B cell (primary cell): ENCODE data around the gene KRTAP9-1. TPM values are rescaled to one million over a fixed set of nuclear protein-coding genes. Genes with fewer than 3 reads are reported as not detected.
"Not testable (repeated sequence)": the region's sequence is repeated elsewhere in the genome, so short reads cannot be mapped to it uniquely, and the experiment has no call there.

Experiments
- ATAC-seq: fragments of 200-7000 bp; cut with Tn5 transposase; one replicate; pipeline ENCODE4 v1.10.0; 2021; ENCODE audit warnings: low read depth, mild to moderate bottlenecking, moderate number of reproducible peaks, moderate library complexity
- CTCF ChIA-PET: fragments of 350-600 bp; sonication (Branson Sonifier 250); formaldehyde crosslinking; loops from one replicate; lab custom pipeline; 2021; ENCODE audit warnings: antibody characterized with exemption, inconsistent platforms; lab: Charles Lee
- POLR2A ChIA-PET: fragments of 350-600 bp; sonication (Branson Sonifier 250); formaldehyde crosslinking; loops from one replicate; lab custom pipeline; 2021; ENCODE audit warnings: antibody characterized with exemption; lab: Charles Lee
- DNase-seq: peaks from one replicate; pipeline ENCODE4 v3.0.0; 2013
- H2AFZ ChIP-seq: 2 replicates; pipeline ENCODE4 v1.6.1; 2012; ENCODE audit warnings: mild to moderate bottlenecking, low read depth, low read length; ENCODE audit not compliant: insufficient read depth, poor library complexity, severe bottlenecking
- H3K27ac ChIP-seq, 2 donors: 1 replicate in 1 of 2; 2 replicates in 1 of 2; pipeline ENCODE4 v1.5.1; 2012 to 2013; ENCODE audit warnings: low read length in 2 of 2, mild to moderate bottlenecking in 2 of 2, moderate library complexity in 1 of 2
- H3K27me3 ChIP-seq, 4 experiments: fragments of 200-600 bp in 1 of 4; sonication (generic) in 1 of 4; replicated peaks in 1 of 4; 1 replicate in 2 of 4; 2 replicates in 2 of 4; pipeline versions ENCODE4 v1.6.1 to v1.7.0; 2013 to 2016; ENCODE audit warnings: low read length in 3 of 4, mild to moderate bottlenecking in 2 of 4, mixed read lengths in 1 of 4, moderate library complexity in 1 of 4; ENCODE audit not compliant: insufficient read depth in 4 of 4, control insufficient read depth in 3 of 4; ENCODE audit errors: control extremely low read depth in 1 of 4
- H3K36me3 ChIP-seq, 2 experiments: replicated peaks in 1 of 2; 1 replicate in 1 of 2; 2 replicates in 1 of 2; pipeline versions ENCODE4 v1.6.1 to v1.7.1; 2013; ENCODE audit warnings: low read length in 1 of 2; ENCODE audit not compliant: insufficient read depth in 2 of 2, control insufficient read depth in 1 of 2; ENCODE audit errors: control extremely low read depth in 1 of 2, extremely low read depth in 1 of 2
- H3K4me1 ChIP-seq, 2 donors: fragments of 200-600 bp in 1 of 2; sonication (generic) in 1 of 2; 1 replicate in 1 of 2; 2 replicates in 1 of 2; pipeline versions ENCODE4 v1.5.1 to v1.6.1; 2013 to 2017; ENCODE audit warnings: low read length in 2 of 2; ENCODE audit not compliant: control insufficient read depth in 2 of 2, insufficient read depth in 2 of 2
- H3K4me2 ChIP-seq: replicated peaks from 2 replicates; pipeline ENCODE3; 2012; ENCODE audit warnings: mild to moderate bottlenecking, low read depth, low read length; ENCODE audit not compliant: poor library complexity, severe bottlenecking
- H3K4me3 ChIP-seq, 5 experiments: fragments of 200-600 bp in 1 of 5; sonication (generic) in 1 of 5; 1 replicate in 3 of 5; 2 replicates in 2 of 5; pipeline versions ENCODE4 v1.5.1 to v1.7.0; 2011 to 2016; ENCODE audit warnings: low read length in 4 of 5, mild to moderate bottlenecking in 4 of 5, low read depth in 2 of 5, control low read depth in 1 of 5, moderate library complexity in 1 of 5; ENCODE audit not compliant: insufficient read depth in 1 of 5; ENCODE audit errors: control extremely low read depth in 1 of 5, extremely low read depth in 1 of 5
- H3K79me2 ChIP-seq: fragments of 200-600 bp; sonication (generic); one replicate; pipeline ENCODE4 v1.6.0; 2016; ENCODE audit warnings: low read length; ENCODE audit not compliant: control insufficient read depth, insufficient read depth
- H3K9ac ChIP-seq: fragments of 200-600 bp; sonication (generic); 2 replicates; pipeline ENCODE4 v1.6.1; 2017; ENCODE audit warnings: mild to moderate bottlenecking, low read length, moderate library complexity
- H3K9me3 ChIP-seq, 3 donors: one replicate each; pipeline versions ENCODE4 v1.6.1 to v1.7.1; 2013; ENCODE audit warnings: low read length in 2 of 3; ENCODE audit not compliant: control insufficient read depth in 2 of 3, insufficient read depth in 1 of 3; ENCODE audit errors: control extremely low read depth in 1 of 3
- H4K20me1 ChIP-seq: 2 replicates; pipeline ENCODE4 v1.6.0; 2012; ENCODE audit warnings: mild to moderate bottlenecking, low read length; ENCODE audit not compliant: insufficient read depth, control insufficient read depth, poor library complexity, severe bottlenecking
- H3K27ac Mint-ChIP-seq: one replicate; pipeline ENCODE4 v1.8.0; 2021; ENCODE audit warnings: mixed read lengths
- H3K27me3 Mint-ChIP-seq: one replicate; pipeline ENCODE4 v1.8.0; 2021; ENCODE audit warnings: mixed read lengths
- H3K4me1 Mint-ChIP-seq: one replicate; pipeline ENCODE4 v1.8.0; 2021; ENCODE audit warnings: mixed read lengths
- H3K4me3 Mint-ChIP-seq: one replicate; pipeline ENCODE4 v1.8.0; 2021; ENCODE audit warnings: mixed read lengths
- H3K9me3 Mint-ChIP-seq: one replicate; pipeline ENCODE4 v1.8.0; 2022; ENCODE audit warnings: mixed read lengths; ENCODE audit not compliant: insufficient read depth
- EZH2 ChIP-seq: IDR thresholded peaks from 2 replicates; pipeline ENCODE4 v1.6.1; 2012; ENCODE audit warnings: borderline replicate concordance, low read depth, mild to moderate bottlenecking, moderate library complexity, low read length; ENCODE audit not compliant: insufficient read depth, poor library complexity, severe bottlenecking
- WGBS: methylation state at CpG from one replicate; pipeline ENCODE4 v1.1.5; 2013; ENCODE audit warnings: missing lambda C conversion rate; ENCODE audit not compliant: insufficient coverage; 5-methylcytosine and 5-hydroxymethylcytosine counted together
- intact Hi-C: fragments of 100-400 bp; cut with micrococcal nuclease; formaldehyde crosslinking; loops from one replicate; pipeline ENCODE4 v1.10.0; 2022
- polyA plus RNA-seq: library from polyadenylated mRNA; depleted of rRNA; stranded (reverse); fragments of >200 nt; gene quantifications from 2 replicates; pipeline ENCODE4 v1.2.3, GENCODE V29; 2012
- total RNA-seq, 2 donors: library from RNA; stranded (reverse); fragments of 120-200 nt in 1 of 2; gene quantifications; 1 replicate in 1 of 2; 2 replicates in 1 of 2; pipeline versions ENCODE4 v1.2.3 to v1.2.4, GENCODE V29; 2013 to 2022
- TF ChIP-seq, protein P1 (sequence below): fragments of 200-600 bp; IDR thresholded peaks from one replicate; pipeline ENCODE4 v1.8.0; 2022; ENCODE audit warnings: antibody characterized with exemption, mild to moderate bottlenecking

KRTAP9-1 gene
- total and polyA plus RNA-seq, 2 donors (not counting 1 experiment from before 2014, with no cell fraction given), result not detected

DNA sequence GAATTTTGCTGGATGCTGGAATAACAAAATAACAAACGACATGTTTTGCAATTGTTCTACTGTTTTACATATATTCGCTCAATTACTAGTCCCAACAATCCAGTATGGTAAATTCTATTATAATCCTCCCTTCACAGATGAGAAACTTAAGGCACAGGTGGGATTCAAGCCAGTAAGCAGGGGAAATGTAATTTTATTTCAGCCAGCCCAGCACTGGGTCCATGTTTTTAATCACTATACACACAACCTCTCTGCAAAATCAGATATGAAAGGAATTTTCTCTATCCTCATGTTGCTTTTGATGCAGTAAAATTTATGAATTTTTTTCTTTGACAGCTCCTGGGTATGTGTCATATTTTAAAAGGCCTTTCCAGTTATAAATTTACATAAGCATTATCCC is 44.4 kb upstream of the KRTAP9-1 start:
- H3K4me3 ChIP-seq, result no peak overlapping the region
- Mint-ChIP-seq H3K4me3 (no peak overlapping the region), H3K9me3 (peaks cover 10% of the 10 kb centered on the region), H3K27ac (no peak overlapping the region), H3K4me1 (no peaks in the 10 kb centered on the region), H3K27me3 (peaks cover 7% of the 10 kb centered on the region)
- ATAC-seq, result no peak
- CTCF ChIA-PET, result interaction anchor here (0.6 kb wide), 1 partner anchor 50 kb away, joined by 5 read pairs; no protein-coding TSS in a partner anchor
- no peak for DNase-seq
- no peaks in the 10 kb centered on the region for H3K27me3 ChIP-seq
- H2AFZ ChIP-seq, result no peak overlapping the region
- no peak overlapping the region for H3K9ac ChIP-seq
- intact Hi-C loops, result no loop called here
- POLR2A ChIA-PET, result no interaction called here
- no peak overlapping the region for H3K27ac ChIP-seq
- H3K4me1 ChIP-seq, result no peaks in the 10 kb centered on the region
- WGBS, result no CpG with 5 or more reads among the region's 2 CpGs
- no peaks in the 10 kb centered on the region for H3K36me3 ChIP-seq
- no peaks in the 10 kb centered on the region for H4K20me1 ChIP-seq
- H3K9me3 ChIP-seq, result peaks cover 5 to 13% (median 7%) of the 10 kb centered on the region in 3 donors
- H3K79me2 ChIP-seq, result no peaks in the 10 kb centered on the region
- no peak overlapping the region for H3K4me2 ChIP-seq
- TF ChIP-seq, protein P1, sequence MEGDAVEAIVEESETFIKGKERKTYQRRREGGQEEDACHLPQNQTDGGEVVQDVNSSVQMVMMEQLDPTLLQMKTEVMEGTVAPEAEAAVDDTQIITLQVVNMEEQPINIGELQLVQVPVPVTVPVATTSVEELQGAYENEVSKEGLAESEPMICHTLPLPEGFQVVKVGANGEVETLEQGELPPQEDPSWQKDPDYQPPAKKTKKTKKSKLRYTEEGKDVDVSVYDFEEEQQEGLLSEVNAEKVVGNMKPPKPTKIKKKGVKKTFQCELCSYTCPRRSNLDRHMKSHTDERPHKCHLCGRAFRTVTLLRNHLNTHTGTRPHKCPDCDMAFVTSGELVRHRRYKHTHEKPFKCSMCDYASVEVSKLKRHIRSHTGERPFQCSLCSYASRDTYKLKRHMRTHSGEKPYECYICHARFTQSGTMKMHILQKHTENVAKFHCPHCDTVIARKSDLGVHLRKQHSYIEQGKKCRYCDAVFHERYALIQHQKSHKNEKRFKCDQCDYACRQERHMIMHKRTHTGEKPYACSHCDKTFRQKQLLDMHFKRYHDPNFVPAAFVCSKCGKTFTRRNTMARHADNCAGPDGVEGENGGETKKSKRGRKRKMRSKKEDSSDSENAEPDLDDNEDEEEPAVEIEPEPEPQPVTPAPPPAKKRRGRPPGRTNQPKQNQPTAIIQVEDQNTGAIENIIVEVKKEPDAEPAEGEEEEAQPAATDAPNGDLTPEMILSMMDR, result no peak
- TF ChIP-seq EZH2, result no peak

DNA sequence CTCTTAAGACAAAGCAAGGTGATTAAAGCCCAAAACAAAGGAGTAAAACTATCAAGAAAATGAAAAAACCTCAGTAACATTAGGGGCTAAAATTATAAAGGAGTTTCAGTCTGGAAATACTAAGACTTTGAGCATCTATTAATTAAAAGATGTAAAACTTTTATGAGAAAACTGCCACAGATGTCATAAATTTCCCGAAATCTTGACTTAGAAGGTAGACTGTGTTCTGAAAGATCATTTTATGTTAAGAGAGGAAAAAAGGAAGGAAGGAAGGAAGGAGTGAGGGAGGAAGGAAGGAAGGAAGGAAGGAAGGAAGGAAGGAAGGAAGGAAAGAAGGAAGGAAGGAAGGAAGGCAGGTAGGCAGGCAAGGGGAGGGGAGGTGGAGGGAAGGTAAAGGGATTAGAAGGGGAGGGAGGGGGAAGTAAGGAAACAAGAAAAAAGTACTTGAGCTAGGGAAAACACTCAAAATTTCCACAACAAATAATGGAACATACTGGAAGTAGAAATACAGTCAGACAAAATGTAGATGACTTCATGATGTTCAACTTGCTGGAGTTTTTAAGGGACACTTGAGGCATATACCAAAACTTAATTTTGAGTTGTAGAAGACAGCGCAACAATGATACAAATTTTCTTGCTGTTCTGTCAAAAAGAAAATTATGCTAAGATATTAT is 42.0 kb upstream of the KRTAP9-1 start:
- Histone ChIP-seq H3K27me3 (no peaks in the 10 kb centered on the region), H3K4me1 (no peaks in the 10 kb centered on the region), H3K36me3 (no peaks in the 10 kb centered on the region), H2AFZ (no peak overlapping the region), H3K4me2 (no peak overlapping the region), H3K27ac (no peak overlapping the region), H3K9ac (no peak overlapping the region), H3K9me3 (peaks cover 3 to 9% (median 5%) of the 10 kb centered on the region in 3 donors), H4K20me1 (no peaks in the 10 kb centered on the region), H3K79me2 (no peaks in the 10 kb centered on the region), H3K4me3 (no peak overlapping the region)
- no peaks in the 10 kb centered on the region for H3K4me1 Mint-ChIP-seq
- H3K4me3 Mint-ChIP-seq, result no peak overlapping the region
- ChIA-PET POLR2A (no interaction called here), CTCF (no interaction called here)
- peaks cover 4% of the 10 kb centered on the region for H3K27me3 Mint-ChIP-seq
- TF ChIP-seq EZH2, result no peak
- TF ChIP-seq, protein P1, result no peak
- DNase-seq, result no peak
- intact Hi-C loops, result no loop called here
- H3K9me3 Mint-ChIP-seq, result peaks cover 8% of the 10 kb centered on the region
- 71% methylated on average over 1 of the region's 2 CpGs for WGBS
- no peak overlapping the region for H3K27ac Mint-ChIP-seq
- ATAC-seq, result no peak

DNA sequence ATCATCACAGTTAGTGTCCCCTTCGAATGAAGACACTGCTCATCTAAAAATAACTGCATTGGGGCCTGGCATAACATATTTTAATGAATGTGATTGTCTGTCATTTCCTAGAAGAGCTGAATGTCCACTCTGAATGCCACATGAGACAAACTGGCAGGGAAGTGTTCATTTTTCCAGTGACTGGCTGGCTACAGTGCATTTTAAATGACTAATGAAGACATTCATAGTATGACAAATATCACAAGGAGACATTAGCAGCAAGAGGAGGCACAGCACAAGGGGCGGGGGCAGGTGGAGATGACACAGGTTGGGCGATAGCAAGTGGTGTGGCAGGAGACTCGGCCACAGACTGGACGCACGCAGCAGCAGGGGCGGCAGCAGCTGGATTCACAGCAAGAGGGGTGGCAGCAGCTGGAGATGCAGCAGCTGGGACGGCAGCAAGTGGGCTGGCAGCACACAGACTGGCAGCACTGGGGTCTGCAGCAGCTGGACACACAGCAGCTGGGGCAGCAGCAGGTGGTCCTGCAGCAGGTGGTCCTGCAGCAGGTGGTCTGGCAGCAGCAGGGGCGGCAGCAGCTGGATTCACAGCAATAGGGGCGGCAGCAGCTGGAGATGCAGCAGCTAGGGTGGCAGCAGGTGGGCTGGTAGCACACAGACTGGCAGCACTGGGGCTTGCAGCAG is 40.6 kb upstream of the KRTAP9-1 start:
- ATAC-seq, POLR2A ChIA-PET, H3K27ac ChIP-seq, H3K4me3 ChIP-seq, CTCF ChIA-PET, H3K27me3 Mint-ChIP-seq, H3K79me2 ChIP-seq, H3K9ac ChIP-seq, H4K20me1 ChIP-seq, H2AFZ ChIP-seq, H3K4me2 ChIP-seq, intact Hi-C loops, H3K9me3 ChIP-seq, H3K4me1 ChIP-seq, H3K4me3 Mint-ChIP-seq, H3K36me3 ChIP-seq, H3K9me3 Mint-ChIP-seq, H3K27ac Mint-ChIP-seq, H3K4me1 Mint-ChIP-seq, H3K27me3 ChIP-seq, DNase-seq: not testable (repeated sequence)
- WGBS, result 81% methylated on average over 9 of the region's 10 CpGs
